GM12878 (cell line): ENCODE results near the gene ZMYND12. TPM values are rescaled to one million over a fixed set of nuclear protein-coding genes. Genes with fewer than 3 reads are reported as not detected.

Experiments
- ATAC-seq: fragments of 200-7000 bp; cut with Tn5 transposase; 3 replicates; pipeline ENCODE4 v1.9.1; 2020; ENCODE audit warnings: mild to moderate bottlenecking, moderate library complexity
- BruUV-seq: library from RNA; stranded (reverse); fragments of 400-500 nt; replicated peaks from 2 replicates; lab custom pipeline; 2021; lab: Mats Ljungman, UMichigan
- CTCF ChIA-PET: fragments of 300-600 bp; sonication (Branson Sonifier 250); formaldehyde crosslinking; extraction: SDS; loops from one replicate; lab custom pipeline; 2021; ENCODE audit warnings: inconsistent platforms; lab: Yijun Ruan, JAX
- POLR2A ChIA-PET: fragments of 350-600 bp; formaldehyde crosslinking; extraction: SDS; loops from one replicate; lab custom pipeline; 2021; ENCODE audit warnings: inconsistent platforms; lab: Charles Lee
- RAD21 ChIA-PET: fragments of 300-600 bp; sonication (Branson Sonifier 250); formaldehyde crosslinking; loops from one replicate; lab custom pipeline; 2023; ENCODE audit warnings: antibody characterized with exemption; ENCODE audit not compliant: unreplicated experiment; lab: Charles Lee
- SMC1A ChIA-PET: fragments of 300-600 bp; sonication (Branson Sonifier 250); formaldehyde crosslinking; loops from one replicate; lab custom pipeline; 2023; ENCODE audit not compliant: unreplicated experiment, uncharacterized antibody; lab: Charles Lee
- DNase-seq: peaks from one replicate; pipeline ENCODE4 v3.0.0-alpha.2; 2011; ENCODE audit warnings: low read depth, low spot score
- FAIRE-seq: peaks from 3 replicates; lab custom pipeline; 2011; peaks lifted over from hg19 to GRCh38; lab: Jason Lieb, UNC
- H2AFZ ChIP-seq: 2 replicates; pipeline ENCODE4 v1.6.0; 2011; ENCODE audit warnings: low read depth, low read length, control low read depth; ENCODE audit not compliant: control insufficient read depth
- H3K27ac ChIP-seq: 2 replicates; pipeline ENCODE4 v1.5.1; 2011; ENCODE audit warnings: control low read depth; ENCODE audit not compliant: control insufficient read depth, insufficient read depth
- H3K27me3 ChIP-seq, 2 experiments: replicated peaks in 1 of 2; 2 replicates each; pipeline versions ENCODE4 v1.6.0 to v1.6.1; 2011; ENCODE audit warnings: low read length in 1 of 2; ENCODE audit not compliant: control insufficient read depth in 2 of 2, insufficient read depth in 2 of 2
- H3K36me3 ChIP-seq, 2 experiments: 2 replicates each; pipeline ENCODE4 v1.5.1; 2011; ENCODE audit warnings: low read length in 1 of 2; ENCODE audit not compliant: control insufficient read depth in 2 of 2, insufficient read depth in 2 of 2
- H3K4me1 ChIP-seq: 2 replicates; pipeline ENCODE4 v1.6.1; 2011; ENCODE audit warnings: mild to moderate bottlenecking, low read length, moderate library complexity, mixed read lengths; ENCODE audit not compliant: control insufficient read depth, insufficient read depth
- H3K4me2 ChIP-seq: 2 replicates; pipeline ENCODE4 v1.6.0; 2011; ENCODE audit warnings: control low read depth; ENCODE audit not compliant: control insufficient read depth, insufficient read depth
- H3K4me3 ChIP-seq: fragments of 200-600 bp; sonication (generic); 2 replicates; pipeline ENCODE4 v1.5.1; 2016
- H3K79me2 ChIP-seq: 2 replicates; pipeline ENCODE4 v1.6.0; 2011; ENCODE audit warnings: low read length; ENCODE audit not compliant: control insufficient read depth, insufficient read depth
- H3K9ac ChIP-seq: 2 replicates; pipeline ENCODE4 v1.8.0; 2011; ENCODE audit warnings: low read length, control low read depth, mixed read lengths; ENCODE audit not compliant: control insufficient read depth, insufficient read depth
- H3K9me3 ChIP-seq: replicated peaks from 3 replicates; pipeline ENCODE4 v1.5.1; 2011; ENCODE audit warnings: mild to moderate bottlenecking, low read length; ENCODE audit not compliant: control insufficient read depth, insufficient read depth
- H4K20me1 ChIP-seq: 2 replicates; pipeline ENCODE4 v1.6.0; 2011; ENCODE audit not compliant: control insufficient read depth, insufficient read depth
- DPF2 ChIP-seq: fragments of 450-650 bp; IDR thresholded peaks from 2 replicates; pipeline ENCODE4 v1.6.1; 2017; ENCODE audit warnings: mild to moderate bottlenecking
- EP300 ChIP-seq, 2 experiments: fragments of 150-350 bp in 1 of 2; IDR thresholded peaks; 2 replicates each; pipeline ENCODE4 v1.6.1; 2011 to 2012; ENCODE audit warnings: low read depth in 2 of 2, low read length in 2 of 2, borderline replicate concordance in 1 of 2, improper control_type of control experiment in 1 of 2, inconsistent platforms in 1 of 2; ENCODE audit not compliant: control insufficient read depth in 1 of 2
- EZH2 ChIP-seq: IDR thresholded peaks from 2 replicates; pipeline ENCODE4 v1.6.1; 2012; ENCODE audit warnings: low read depth, mild to moderate bottlenecking, control low read depth, inconsistent platforms, low read length, borderline replicate concordance; ENCODE audit not compliant: control insufficient read depth
- GABPA ChIP-seq: IDR thresholded peaks from 2 replicates; pipeline ENCODE4 v1.6.1; 2014; ENCODE audit warnings: antibody characterized with exemption, low read depth, mild to moderate bottlenecking, inconsistent platforms
- HCFC1 ChIP-seq: fragments of 150-350 bp; IDR thresholded peaks from 2 replicates; pipeline ENCODE4 v1.6.1; 2014; ENCODE audit warnings: low read length
- KDM1A ChIP-seq: fragments of 200-600 bp; sonication (generic); IDR thresholded peaks from 2 replicates; pipeline ENCODE4 v1.6.1; 2016; ENCODE audit warnings: borderline replicate concordance
- NFIC ChIP-seq: IDR thresholded peaks from 2 replicates; pipeline ENCODE4 v1.6.1; 2012; ENCODE audit warnings: low read depth, mild to moderate bottlenecking, inconsistent platforms, low read length, moderate library complexity
- NR2C2 ChIP-seq: IDR thresholded peaks from 2 replicates; pipeline ENCODE4 v1.6.1; 2011; ENCODE audit warnings: borderline replicate concordance, low read depth; ENCODE audit not compliant: control insufficient read depth, insufficient read length
- PAX5 ChIP-seq: IDR thresholded peaks from 2 replicates; pipeline ENCODE4 v1.6.1; 2011; ENCODE audit warnings: low read depth, low read length, borderline replicate concordance
- TBL1XR1 ChIP-seq: IDR thresholded peaks from 2 replicates; pipeline ENCODE4 v1.6.1; 2012; ENCODE audit warnings: low read depth, low read length, improper control_type of control experiment
- WRNIP1 ChIP-seq: IDR thresholded peaks from 2 replicates; pipeline ENCODE4 v1.6.1; 2011; ENCODE audit warnings: low read depth, low read length, improper control_type of control experiment, borderline replicate concordance
- ZNF622 ChIP-seq: fragments of 450-650 bp; IDR thresholded peaks from 2 replicates; pipeline ENCODE4 v1.6.1; 2017; ENCODE audit warnings: mild to moderate bottlenecking, inconsistent platforms
- WGBS: methylation state at CpG from one replicate; pipeline ENCODE4 v1.1.6; 2016; ENCODE audit warnings: low lambda C conversion rate; ENCODE audit not compliant: insufficient replicate concordance, insufficient coverage; ENCODE audit errors: missing lambda C conversion rate; 5-methylcytosine and 5-hydroxymethylcytosine counted together
- in situ Hi-C: fragments of 300-500 bp; cut with MboI; formaldehyde crosslinking; loops from 9 replicates; pipeline ENCODE4 v1.14.3; 2018; ENCODE audit warnings: mixed read lengths
- intact Hi-C: fragments of 100-400 bp; cut with micrococcal nuclease; formaldehyde crosslinking; loops from one replicate; pipeline ENCODE4 v1.14.2; 2022; ENCODE audit not compliant: unreplicated experiment
- polyA plus RNA-seq, 11 experiments: library from polyadenylated mRNA; depleted of rRNA in 4 of 11; unstranded in 6 of 11; stranded (reverse) in 5 of 11; fragments of >200 nt; fragmentation: Nextera tagmentation in 4 of 11; fragmentation: Illumina TruSeq in 1 of 11; extraction: Ambion mirVana in 4 of 11; extraction: Trizol in 1 of 11; gene quantifications; 1 replicate in 1 of 11; 2 replicates in 10 of 11; pipeline versions ENCODE4 v1.2.1 to v1.2.3, GENCODE V29; 2011 to 2016; ENCODE audit warnings: inconsistent platforms in 2 of 11, missing spikeins in 2 of 11, low read depth in 1 of 11
- total RNA-seq, 4 experiments: library from RNA; depleted of rRNA in 3 of 4; stranded (reverse); fragments of >200 nt in 3 of 4; fragmentation: Illumina TruSeq in 1 of 4; extraction: Trizol in 1 of 4; gene quantifications; 2 replicates each; pipeline versions ENCODE4 v1.2.1 to v1.2.3, GENCODE V29; 2013 to 2021
- TF ChIP-seq, protein P1 (sequence below): IDR thresholded peaks from 2 replicates; pipeline ENCODE4 v1.6.1; 2012; ENCODE audit warnings: improper control_type of control experiment, low read depth, low read length; ENCODE audit not compliant: insufficient replicate concordance
- TF ChIP-seq, protein P2 (sequence below): fragments of 450-650 bp; IDR thresholded peaks from 2 replicates; pipeline ENCODE4 v1.6.1; 2017; ENCODE audit warnings: mild to moderate bottlenecking

ZMYND12 gene
- total and polyA plus RNA-seq, 10 of the 15 experiments (the other 5 are each of a cell fraction or from before 2014, with no cell fraction given), result 0.26 to 1.4 (median 0.67) TPM

DNA sequence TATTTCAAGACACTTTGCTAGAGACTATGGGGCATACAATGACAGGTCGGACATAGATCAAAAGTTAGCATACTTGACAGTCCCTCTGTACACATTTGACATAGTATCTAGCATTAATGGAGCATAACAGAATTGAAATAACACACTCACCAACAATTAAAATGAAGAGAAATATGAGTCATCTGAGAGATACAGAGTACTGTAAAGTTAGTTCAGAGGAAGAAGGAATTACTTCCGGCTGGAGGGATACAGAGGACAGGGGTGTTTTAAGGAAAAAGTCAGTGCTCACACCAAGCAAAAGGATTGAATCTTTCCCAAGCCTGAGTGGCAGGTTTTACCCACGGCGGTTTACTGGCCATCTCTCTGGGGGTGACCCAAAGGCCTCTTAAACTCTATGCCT is 2.4 kb downstream of the ZMYND12 start:
- no peak for ATAC-seq
- TF ChIP-seq HCFC1 (no peak), PAX5 (no peak), NR2C2 (no peak), EZH2 (no peak), EP300 (IDR thresholded peaks at IDR 0.05; ENCODE audit: borderline replicate concordance in 1 of 2, control insufficient read depth in 1 of 2, low read depth in 2 of 2, low read length in 2 of 2) (no peak), WRNIP1 (no peak), ZNF622 (no peak), DPF2 (no peak), TBL1XR1 (no peak), KDM1A (no peak), GABPA (no peak), NFIC (no peak)
- TF ChIP-seq, protein P1, sequence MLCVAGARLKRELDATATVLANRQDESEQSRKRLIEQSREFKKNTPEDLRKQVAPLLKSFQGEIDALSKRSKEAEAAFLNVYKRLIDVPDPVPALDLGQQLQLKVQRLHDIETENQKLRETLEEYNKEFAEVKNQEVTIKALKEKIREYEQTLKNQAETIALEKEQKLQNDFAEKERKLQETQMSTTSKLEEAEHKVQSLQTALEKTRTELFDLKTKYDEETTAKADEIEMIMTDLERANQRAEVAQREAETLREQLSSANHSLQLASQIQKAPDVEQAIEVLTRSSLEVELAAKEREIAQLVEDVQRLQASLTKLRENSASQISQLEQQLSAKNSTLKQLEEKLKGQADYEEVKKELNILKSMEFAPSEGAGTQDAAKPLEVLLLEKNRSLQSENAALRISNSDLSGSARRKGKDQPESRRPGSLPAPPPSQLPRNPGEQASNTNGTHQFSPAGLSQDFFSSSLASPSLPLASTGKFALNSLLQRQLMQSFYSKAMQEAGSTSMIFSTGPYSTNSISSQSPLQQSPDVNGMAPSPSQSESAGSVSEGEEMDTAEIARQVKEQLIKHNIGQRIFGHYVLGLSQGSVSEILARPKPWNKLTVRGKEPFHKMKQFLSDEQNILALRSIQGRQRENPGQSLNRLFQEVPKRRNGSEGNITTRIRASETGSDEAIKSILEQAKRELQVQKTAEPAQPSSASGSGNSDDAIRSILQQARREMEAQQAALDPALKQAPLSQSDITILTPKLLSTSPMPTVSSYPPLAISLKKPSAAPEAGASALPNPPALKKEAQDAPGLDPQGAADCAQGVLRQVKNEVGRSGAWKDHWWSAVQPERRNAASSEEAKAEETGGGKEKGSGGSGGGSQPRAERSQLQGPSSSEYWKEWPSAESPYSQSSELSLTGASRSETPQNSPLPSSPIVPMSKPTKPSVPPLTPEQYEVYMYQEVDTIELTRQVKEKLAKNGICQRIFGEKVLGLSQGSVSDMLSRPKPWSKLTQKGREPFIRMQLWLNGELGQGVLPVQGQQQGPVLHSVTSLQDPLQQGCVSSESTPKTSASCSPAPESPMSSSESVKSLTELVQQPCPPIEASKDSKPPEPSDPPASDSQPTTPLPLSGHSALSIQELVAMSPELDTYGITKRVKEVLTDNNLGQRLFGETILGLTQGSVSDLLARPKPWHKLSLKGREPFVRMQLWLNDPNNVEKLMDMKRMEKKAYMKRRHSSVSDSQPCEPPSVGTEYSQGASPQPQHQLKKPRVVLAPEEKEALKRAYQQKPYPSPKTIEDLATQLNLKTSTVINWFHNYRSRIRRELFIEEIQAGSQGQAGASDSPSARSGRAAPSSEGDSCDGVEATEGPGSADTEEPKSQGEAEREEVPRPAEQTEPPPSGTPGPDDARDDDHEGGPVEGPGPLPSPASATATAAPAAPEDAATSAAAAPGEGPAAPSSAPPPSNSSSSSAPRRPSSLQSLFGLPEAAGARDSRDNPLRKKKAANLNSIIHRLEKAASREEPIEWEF, result no peak
- TF ChIP-seq, protein P2, sequence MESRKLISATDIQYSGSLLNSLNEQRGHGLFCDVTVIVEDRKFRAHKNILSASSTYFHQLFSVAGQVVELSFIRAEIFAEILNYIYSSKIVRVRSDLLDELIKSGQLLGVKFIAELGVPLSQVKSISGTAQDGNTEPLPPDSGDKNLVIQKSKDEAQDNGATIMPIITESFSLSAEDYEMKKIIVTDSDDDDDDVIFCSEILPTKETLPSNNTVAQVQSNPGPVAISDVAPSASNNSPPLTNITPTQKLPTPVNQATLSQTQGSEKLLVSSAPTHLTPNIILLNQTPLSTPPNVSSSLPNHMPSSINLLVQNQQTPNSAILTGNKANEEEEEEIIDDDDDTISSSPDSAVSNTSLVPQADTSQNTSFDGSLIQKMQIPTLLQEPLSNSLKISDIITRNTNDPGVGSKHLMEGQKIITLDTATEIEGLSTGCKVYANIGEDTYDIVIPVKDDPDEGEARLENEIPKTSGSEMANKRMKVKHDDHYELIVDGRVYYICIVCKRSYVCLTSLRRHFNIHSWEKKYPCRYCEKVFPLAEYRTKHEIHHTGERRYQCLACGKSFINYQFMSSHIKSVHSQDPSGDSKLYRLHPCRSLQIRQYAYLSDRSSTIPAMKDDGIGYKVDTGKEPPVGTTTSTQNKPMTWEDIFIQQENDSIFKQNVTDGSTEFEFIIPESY, result no peak

More for the DNA sequence above, 2.4 kb downstream of the ZMYND12 start:
- no peak overlapping the region for H3K9ac ChIP-seq
- no peaks in the 10 kb centered on the region for H3K27me3 ChIP-seq
- peaks cover 20% of the 10 kb centered on the region for H3K79me2 ChIP-seq
- RAD21 ChIA-PET, result no interaction called here
- DNase-seq (no peak), FAIRE-seq (no peak)
- CTCF ChIA-PET, result no interaction called here
- H3K9me3 ChIP-seq, result no peaks in the 10 kb centered on the region
- no peak overlapping the region for H3K27ac ChIP-seq
- SMC1A ChIA-PET, result no interaction called here
- POLR2A ChIA-PET, result no interaction called here
- in situ Hi-C loops, result no loop called here
- peaks cover 5% of the 10 kb centered on the region for H3K4me1 ChIP-seq
- 96% methylated on average over 4 of the region's 4 CpGs for WGBS
- no peak overlapping the region for H3K4me2 ChIP-seq
- intact Hi-C loops, result no loop called here
- BruUV-seq, result no TSS peak
- H2AFZ ChIP-seq, result no peak overlapping the region
- H3K4me3 ChIP-seq, result no peak overlapping the region
- H4K20me1 ChIP-seq, result no peaks in the 10 kb centered on the region
- no peaks in the 10 kb centered on the region for H3K36me3 ChIP-seq
